ENCODE results near the gene KLHL17.
"Not testable (repeated sequence)": the region's sequence is repeated elsewhere in the genome, so short reads cannot be mapped to it uniquely, and the experiment has no call there.

Gene KLHL17

DNA sequence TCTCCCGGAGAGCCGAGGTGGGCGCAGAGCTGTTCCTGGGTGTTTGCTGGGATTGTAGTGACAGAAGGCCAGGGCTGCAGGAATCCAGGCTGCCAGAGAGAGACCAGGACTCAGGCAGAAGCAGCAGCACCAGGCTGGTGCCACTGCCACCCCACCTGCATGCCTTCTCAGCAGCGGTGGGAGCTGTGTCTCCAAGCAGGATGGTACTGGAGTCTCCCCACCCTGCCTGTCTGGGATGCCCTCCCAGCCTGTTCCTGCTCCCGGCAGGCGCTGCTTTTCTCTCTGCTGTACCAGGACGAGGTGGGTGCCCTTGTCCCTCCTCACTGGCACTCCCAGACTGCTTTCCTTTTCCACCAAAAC is 44.0 kb downstream of the KLHL17 start:
- Histone ChIP-seq H3K27me3 (ENCODE audit: low read depth, low read length) (peaks cover 19% of the 10 kb centered on the region), H3K27ac (ENCODE audit: low read length) (no peak overlapping the region), H3K4me1 (ENCODE audit: control insufficient read depth in 1 of 2, insufficient read depth in 2 of 2, low read length in 2 of 2) (peaks cover 0 to 32% of the 10 kb centered on the region in 2 donors), H3K4me3 (ENCODE audit: low read depth in 1 of 2, low read length in 2 of 2) (no peak overlapping the region), H3K36me3 (ENCODE audit: control insufficient read depth in 1 of 2, insufficient read depth in 2 of 2, low read length in 2 of 2) (no peaks in the 10 kb centered on the region), H3K9me3 (ENCODE audit: control insufficient read depth in 1 of 2, low read length in 2 of 2) (no peaks in the 10 kb centered on the region)

DNA sequence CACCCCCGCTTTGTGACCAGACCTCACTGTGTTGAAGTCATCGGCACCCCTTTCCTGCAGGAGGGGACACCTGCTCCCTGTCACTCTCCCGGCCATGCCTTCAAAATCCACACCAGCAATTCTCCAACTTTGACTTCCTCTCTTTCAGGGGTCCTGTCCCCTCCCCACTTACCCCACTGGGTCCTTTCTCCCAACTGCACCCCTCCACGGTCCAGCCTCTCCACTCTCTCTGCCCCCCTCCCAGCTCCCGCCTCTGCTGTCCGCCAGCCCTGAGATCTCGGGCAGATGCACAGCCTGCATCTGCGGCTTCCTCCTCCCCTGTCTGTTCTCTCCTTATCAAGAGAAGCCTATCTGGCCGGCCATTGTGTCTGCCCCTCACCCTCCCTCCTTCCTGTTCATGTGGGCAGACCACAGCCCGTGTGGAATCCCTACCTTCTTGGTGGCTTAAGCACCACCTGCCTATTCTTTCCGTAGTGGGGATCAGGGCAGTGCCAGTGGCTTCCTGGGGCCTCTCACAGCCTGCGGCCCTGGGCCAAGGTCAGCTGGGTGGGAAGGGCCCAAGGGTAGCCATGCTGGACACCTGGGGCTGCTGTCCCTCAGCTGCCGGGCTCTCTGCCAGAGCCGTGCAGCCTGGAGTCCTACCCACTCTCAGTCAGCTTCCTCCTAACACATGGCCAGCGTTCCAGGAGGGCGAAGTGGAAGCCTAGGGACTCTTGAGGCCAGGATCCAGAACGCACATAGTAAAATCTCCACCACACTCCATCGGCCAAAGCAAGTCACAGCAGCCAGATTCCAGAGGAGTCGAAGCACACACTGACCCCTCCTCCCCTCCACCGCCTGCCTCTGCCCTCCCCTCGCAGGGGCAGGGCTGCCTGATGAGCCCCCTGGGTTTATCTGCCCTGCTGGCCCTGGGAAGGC is 44.7 kb downstream of the KLHL17 start:
- peaks cover 0 to 29% of the 10 kb centered on the region in 2 donors for H3K4me1 ChIP-seq (ENCODE audit: control insufficient read depth in 1 of 2, insufficient read depth in 2 of 2, low read length in 2 of 2)
- no peak overlapping the region for H3K27ac ChIP-seq (ENCODE audit: low read length)
- H3K27me3 ChIP-seq (ENCODE audit: low read depth, low read length), result peaks cover 19% of the 10 kb centered on the region
- no peaks in the 10 kb centered on the region for H3K36me3 ChIP-seq (ENCODE audit: control insufficient read depth in 1 of 2, insufficient read depth in 2 of 2, low read length in 2 of 2)
- no peak overlapping the region for H3K4me3 ChIP-seq (ENCODE audit: low read depth in 1 of 2, low read length in 2 of 2)
- no peaks in the 10 kb centered on the region for H3K9me3 ChIP-seq (ENCODE audit: control insufficient read depth in 1 of 2, low read length in 2 of 2)

DNA sequence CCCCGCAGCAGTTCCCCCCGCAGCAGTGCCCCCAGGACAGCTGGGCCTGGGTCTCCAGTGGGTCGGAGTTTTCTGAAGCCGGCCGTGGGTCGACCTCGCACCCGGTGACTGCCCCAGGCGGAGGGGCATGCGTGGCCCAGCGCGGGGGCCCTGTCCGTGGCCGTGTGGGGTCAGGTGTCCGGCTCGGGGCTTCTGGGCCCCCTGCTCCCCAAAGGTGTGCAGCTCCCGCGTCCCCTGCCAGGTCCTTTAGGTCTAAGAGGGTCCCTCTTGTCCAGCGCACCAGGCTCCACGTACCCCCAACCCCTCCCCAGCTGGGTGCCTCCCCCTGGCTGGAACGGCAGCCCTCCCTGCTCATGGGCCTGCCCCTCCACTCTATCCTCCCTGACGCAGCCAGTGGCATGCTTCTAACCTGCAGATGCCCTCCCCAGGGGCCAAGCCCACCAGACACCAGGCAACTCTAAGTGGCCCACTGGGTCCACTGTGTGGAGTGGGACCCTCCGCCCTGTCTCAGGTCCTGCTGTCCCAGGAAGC is 45.5 kb downstream of the KLHL17 start:
- peaks cover 19% of the 10 kb centered on the region for H3K27me3 ChIP-seq (ENCODE audit: low read depth, low read length)
- no peak overlapping the region for H3K4me3 ChIP-seq (ENCODE audit: low read depth in 1 of 2, low read length in 2 of 2)

DNA sequence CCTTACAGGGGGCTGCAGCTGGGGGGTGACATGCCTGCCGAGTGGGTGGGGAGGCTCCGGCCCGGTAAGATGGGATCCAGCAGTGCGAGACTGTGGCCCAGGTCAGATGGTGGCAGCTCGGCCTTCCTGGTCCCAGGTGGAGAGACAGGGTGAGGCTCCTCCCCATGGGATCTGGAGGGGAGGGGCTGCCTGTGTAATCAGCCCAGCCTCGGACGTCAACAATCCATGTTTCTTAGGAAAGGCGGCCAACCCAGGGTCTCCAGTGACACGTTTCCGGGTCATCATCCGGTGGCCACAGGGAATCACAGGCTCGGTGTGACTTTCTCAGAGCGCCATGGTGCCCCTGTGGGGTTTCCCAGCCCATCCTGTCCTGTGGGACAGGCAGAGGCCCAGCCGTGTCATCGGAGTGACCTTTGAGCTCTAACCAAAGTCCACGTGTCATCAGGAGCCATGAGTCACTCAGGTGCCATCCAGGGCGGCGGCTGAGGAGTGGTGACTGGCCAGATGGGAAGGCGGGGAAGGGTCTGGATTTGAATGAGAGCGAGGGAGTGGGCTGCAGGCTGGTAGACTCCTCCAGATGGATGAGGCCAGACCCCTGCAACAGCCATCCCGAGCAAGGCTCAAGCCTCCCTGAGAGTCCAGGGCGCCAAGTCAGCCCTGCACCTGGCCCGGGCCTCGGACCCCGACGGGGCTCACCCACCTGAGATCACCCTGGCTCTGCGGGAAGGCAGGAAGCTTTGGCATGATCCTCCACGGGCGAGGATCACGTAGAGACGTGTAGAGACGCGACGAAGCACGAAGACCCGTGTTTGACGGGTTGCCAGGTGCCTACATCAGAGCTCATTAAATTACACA is 46.1 kb downstream of the KLHL17 start:
- Histone ChIP-seq H3K4me3 (ENCODE audit: low read depth in 1 of 2, low read length in 2 of 2) (no peak overlapping the region), H3K27ac (ENCODE audit: low read length) (no peak overlapping the region), H3K36me3 (ENCODE audit: control insufficient read depth in 1 of 2, insufficient read depth in 2 of 2, low read length in 2 of 2) (no peaks in the 10 kb centered on the region), H3K9me3 (ENCODE audit: control insufficient read depth in 1 of 2, low read length in 2 of 2) (no peaks in the 10 kb centered on the region), H3K4me1 (ENCODE audit: control insufficient read depth in 1 of 2, insufficient read depth in 2 of 2, low read length in 2 of 2) (peaks cover 0 to 19% of the 10 kb centered on the region in 2 donors), H3K27me3 (ENCODE audit: low read depth, low read length) (peaks cover 15% of the 10 kb centered on the region)

More for the DNA sequence above, 45.5 kb downstream of the KLHL17 start:
- H3K9me3 ChIP-seq (ENCODE audit: control insufficient read depth in 1 of 2, low read length in 2 of 2), result no peaks in the 10 kb centered on the region
- H3K27ac ChIP-seq (ENCODE audit: low read length), result no peak overlapping the region
- no peaks in the 10 kb centered on the region for H3K36me3 ChIP-seq (ENCODE audit: control insufficient read depth in 1 of 2, insufficient read depth in 2 of 2, low read length in 2 of 2)
- peaks cover 0 to 26% of the 10 kb centered on the region in 2 donors for H3K4me1 ChIP-seq (ENCODE audit: control insufficient read depth in 1 of 2, insufficient read depth in 2 of 2, low read length in 2 of 2)

DNA sequence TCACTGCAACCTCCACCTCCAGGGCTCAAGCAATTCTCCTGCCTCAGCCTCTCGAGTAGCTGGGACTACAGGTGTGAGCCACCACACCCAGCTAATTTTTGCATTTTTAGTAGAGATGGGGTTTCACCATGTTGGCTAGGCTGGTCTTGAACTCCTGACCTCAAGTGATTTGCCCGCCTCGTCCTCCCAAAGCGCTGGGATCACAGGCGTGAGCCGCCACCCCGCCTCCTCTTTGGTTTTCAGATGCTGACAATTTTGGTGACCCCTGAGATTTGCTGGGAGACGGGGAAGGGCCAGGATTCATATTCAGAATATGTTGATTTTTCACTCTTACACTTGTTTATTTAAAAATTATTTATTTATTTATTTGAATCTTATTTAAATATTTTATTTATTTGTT is 49.7 kb downstream of the KLHL17 start:
- H3K27ac ChIP-seq (ENCODE audit: low read length); H3K4me3 ChIP-seq (ENCODE audit: low read depth in 1 of 2, low read length in 2 of 2); H3K9me3 ChIP-seq (ENCODE audit: control insufficient read depth in 1 of 2, low read length in 2 of 2); H3K36me3 ChIP-seq (ENCODE audit: control insufficient read depth in 1 of 2, insufficient read depth in 2 of 2, low read length in 2 of 2); H3K27me3 ChIP-seq (ENCODE audit: low read depth, low read length): not testable (repeated sequence)
- H3K4me1 ChIP-seq (ENCODE audit: control insufficient read depth in 1 of 2, insufficient read depth in 2 of 2, low read length in 2 of 2), result peaks cover 0 to 24% of the 10 kb centered on the region in 2 donors

DNA sequence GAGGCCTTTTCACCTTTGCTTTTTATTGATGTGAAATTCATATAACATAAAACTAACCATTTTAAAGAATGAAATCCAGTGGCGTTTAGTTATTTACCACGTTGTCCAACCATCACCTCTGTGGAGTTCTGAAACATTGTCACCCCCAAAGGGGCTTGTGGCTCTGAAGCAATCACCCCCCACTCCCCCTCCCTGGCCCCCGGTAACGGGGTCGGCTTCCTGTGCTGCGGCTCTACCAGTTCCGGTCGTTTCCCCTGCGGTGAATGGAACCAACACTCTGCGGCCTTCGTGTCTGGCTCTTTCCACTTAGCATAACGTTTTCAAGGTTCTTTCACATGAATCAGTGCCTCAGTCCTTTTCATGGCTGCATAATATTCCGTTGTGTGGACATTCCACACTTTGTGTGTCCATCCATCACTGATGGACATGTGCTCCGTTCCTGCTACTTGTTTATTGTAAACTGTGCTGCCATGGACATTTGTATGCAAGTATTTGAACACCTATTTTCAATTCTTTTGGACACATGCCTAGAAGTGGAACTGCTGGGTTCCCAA is 51.1 kb downstream of the KLHL17 start:
- H3K4me1 ChIP-seq (ENCODE audit: control insufficient read depth in 1 of 2, insufficient read depth in 2 of 2, low read length in 2 of 2), result peaks cover 0 to 15% of the 10 kb centered on the region in 2 donors
- H3K36me3 ChIP-seq (ENCODE audit: control insufficient read depth in 1 of 2, insufficient read depth in 2 of 2, low read length in 2 of 2), result no peaks in the 10 kb centered on the region
- H3K4me3 ChIP-seq (ENCODE audit: low read depth in 1 of 2, low read length in 2 of 2), result no peak overlapping the region
- H3K9me3 ChIP-seq (ENCODE audit: control insufficient read depth in 1 of 2, low read length in 2 of 2), result no peaks in the 10 kb centered on the region
- H3K27me3 ChIP-seq (ENCODE audit: low read depth, low read length), result no peaks in the 10 kb centered on the region
- no peak overlapping the region for H3K27ac ChIP-seq (ENCODE audit: low read length)

DNA sequence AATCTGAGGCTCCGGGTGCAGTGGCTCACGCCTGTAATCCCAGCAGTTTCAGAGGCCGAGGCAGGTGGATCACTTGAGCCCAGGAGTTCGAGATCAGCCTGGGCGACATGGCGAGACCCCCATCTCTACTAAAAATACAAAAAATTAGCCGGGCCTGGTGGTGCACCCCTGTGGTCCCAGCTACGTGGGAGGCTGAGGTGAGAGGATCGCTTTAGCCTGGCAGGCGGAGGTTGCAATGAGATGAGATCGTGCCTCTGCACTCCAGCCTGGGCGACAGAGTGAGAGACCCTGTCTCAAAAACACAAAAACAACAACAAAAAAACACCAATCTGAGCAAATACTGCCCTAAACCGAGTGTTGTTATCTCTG is 52.3 kb downstream of the KLHL17 start:
- H3K9me3 ChIP-seq (ENCODE audit: control insufficient read depth in 1 of 2, low read length in 2 of 2); H3K27me3 ChIP-seq (ENCODE audit: low read depth, low read length); H3K36me3 ChIP-seq (ENCODE audit: control insufficient read depth in 1 of 2, insufficient read depth in 2 of 2, low read length in 2 of 2): not testable (repeated sequence)
- Histone ChIP-seq H3K4me1 (ENCODE audit: control insufficient read depth in 1 of 2, insufficient read depth in 2 of 2, low read length in 2 of 2) (peaks cover 0 to 15% of the 10 kb centered on the region in 2 donors), H3K4me3 (ENCODE audit: low read depth in 1 of 2, low read length in 2 of 2) (peak overlapping the region; percentile 73 to 79), H3K27ac (ENCODE audit: low read length) (peak overlapping the region; percentile 67)

DNA sequence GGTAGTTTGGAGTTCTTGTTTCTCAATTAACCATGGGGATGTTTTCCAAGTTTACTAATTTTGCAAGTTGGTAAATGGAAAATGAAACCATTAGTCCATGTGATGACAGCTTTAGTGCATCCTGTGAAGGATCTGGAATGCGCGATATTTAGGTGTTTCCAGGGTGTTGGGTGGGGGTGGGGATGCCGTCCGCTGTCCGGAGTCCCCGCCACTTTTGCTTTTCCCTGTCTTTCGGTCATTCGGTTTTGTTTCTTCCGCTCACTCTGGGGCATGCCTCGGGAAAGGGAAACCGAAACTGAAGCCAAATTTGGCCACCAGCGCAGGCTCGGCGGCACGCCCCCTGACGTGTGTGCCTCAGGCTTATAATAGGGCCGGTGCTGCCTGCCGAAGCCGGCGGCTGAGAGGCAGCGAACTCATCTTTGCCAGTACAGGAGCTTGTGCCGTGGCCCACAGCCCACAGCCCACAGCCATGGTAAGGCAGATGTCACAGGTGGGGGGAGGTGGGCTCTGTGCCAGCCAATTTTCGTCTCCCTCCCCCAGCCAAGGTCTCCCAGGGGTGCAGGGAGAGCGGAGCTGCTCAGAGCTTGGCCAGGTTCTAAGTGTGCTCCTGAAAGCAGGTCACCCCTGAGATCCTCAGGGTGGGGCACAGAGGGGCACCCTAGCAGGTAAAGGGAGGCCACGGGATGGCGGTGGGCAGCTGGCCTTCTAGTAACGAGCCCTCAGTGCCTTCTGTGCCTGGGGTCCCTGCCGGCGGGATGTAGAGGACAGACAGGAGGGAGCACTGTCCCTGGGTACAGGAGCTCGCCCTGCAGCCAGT is 52.9 kb downstream of the KLHL17 start, which contains the start of gene ISG15:
TSS of gene ISG15 (plus strand) at position 393 of the 817 bp plus-strand sequence. CDS start at position 470, 77 bp downstream.
- Histone ChIP-seq H3K27ac (ENCODE audit: low read length) (peak within 1 kb of the TSS; percentile 67), H3K4me3 (ENCODE audit: low read depth in 1 of 2, low read length in 2 of 2) (peak within 1 kb of the TSS; percentile 73 to 79), H3K4me1 (ENCODE audit: control insufficient read depth in 1 of 2, insufficient read depth in 2 of 2, low read length in 2 of 2) (peaks cover 0 to 15% of the 10 kb centered on the region in 2 donors), H3K27me3 (ENCODE audit: low read depth, low read length) (no peaks in the 10 kb centered on the region), H3K9me3 (ENCODE audit: control insufficient read depth in 1 of 2, low read length in 2 of 2) (no peaks in the 10 kb centered on the region), H3K36me3 (ENCODE audit: control insufficient read depth in 1 of 2, insufficient read depth in 2 of 2, low read length in 2 of 2) (no peaks in the 10 kb centered on the region)

DNA sequence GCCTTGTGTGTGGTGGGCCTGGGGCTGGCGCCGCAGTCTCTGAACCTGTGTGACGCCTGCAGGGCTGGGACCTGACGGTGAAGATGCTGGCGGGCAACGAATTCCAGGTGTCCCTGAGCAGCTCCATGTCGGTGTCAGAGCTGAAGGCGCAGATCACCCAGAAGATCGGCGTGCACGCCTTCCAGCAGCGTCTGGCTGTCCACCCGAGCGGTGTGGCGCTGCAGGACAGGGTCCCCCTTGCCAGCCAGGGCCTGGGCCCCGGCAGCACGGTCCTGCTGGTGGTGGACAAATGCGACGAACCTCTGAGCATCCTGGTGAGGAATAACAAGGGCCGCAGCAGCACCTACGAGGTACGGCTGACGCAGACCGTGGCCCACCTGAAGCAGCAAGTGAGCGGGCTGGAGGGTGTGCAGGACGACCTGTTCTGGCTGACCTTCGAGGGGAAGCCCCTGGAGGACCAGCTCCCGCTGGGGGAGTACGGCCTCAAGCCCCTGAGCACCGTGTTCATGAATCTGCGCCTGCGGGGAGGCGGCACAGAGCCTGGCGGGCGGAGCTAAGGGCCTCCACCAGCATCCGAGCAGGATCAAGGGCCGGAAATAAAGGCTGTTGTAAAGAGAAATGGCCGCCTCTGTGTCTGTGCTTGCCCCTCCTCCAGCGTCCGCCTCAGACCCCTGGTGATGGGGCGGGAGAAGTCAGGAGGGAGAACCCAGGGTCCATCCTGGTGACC is 53.7 kb downstream of the KLHL17 start:
- no peaks in the 10 kb centered on the region for H3K27me3 ChIP-seq (ENCODE audit: low read depth, low read length)

More for the DNA sequence above, 53.7 kb downstream of the KLHL17 start:
- no peaks in the 10 kb centered on the region for H3K36me3 ChIP-seq (ENCODE audit: control insufficient read depth in 1 of 2, insufficient read depth in 2 of 2, low read length in 2 of 2)
- peak overlapping the region; percentile 73 to 79 for H3K4me3 ChIP-seq (ENCODE audit: low read depth in 1 of 2, low read length in 2 of 2)
- H3K27ac ChIP-seq (ENCODE audit: low read length), result peak overlapping the region; percentile 67
- H3K4me1 ChIP-seq (ENCODE audit: control insufficient read depth in 1 of 2, insufficient read depth in 2 of 2, low read length in 2 of 2), result peaks cover 0 to 17% of the 10 kb centered on the region in 2 donors
- H3K9me3 ChIP-seq (ENCODE audit: control insufficient read depth in 1 of 2, low read length in 2 of 2), result no peaks in the 10 kb centered on the region
